GM18868 (cell line): Measurements from ENCODE around the gene DPF1.
A peak's percentile ranks its signal among the peaks of the same experiment; 100 is the strongest.
"Not testable (repeated sequence)": the region's sequence is repeated elsewhere in the genome, so short reads cannot be mapped to it uniquely, and the experiment has no call there.

Experiments
- ATAC-seq: cut with Tn5 transposase; IDR thresholded peaks from one replicate; pipeline ENCODE4 v1.9.1; 2021; ENCODE audit warnings: mild to moderate bottlenecking, moderate library complexity; ENCODE audit not compliant: unreplicated experiment

The DPF1 gene

GRCh38 chr19:38250821-38251563 lies 27.0 kb upstream of the DPF1 start:
- ATAC-seq, result no peak

- ATAC-seq, result no peak
Observed at GRCh38 chr19:38250428-38250820, 26.4 kb upstream of the DPF1 start.

- no peak for ATAC-seq
Observed at GRCh38 chr19:38248421-38248820, 24.4 kb upstream of the DPF1 start.

GRCh38 chr19:38247734-38248268 lies 23.8 kb upstream of the DPF1 start:
- ATAC-seq, result no peak

GRCh38 chr19:38247126-38247525 lies 23.1 kb upstream of the DPF1 start:
- no peak for ATAC-seq

- ATAC-seq, result no peak
Observed at GRCh38 chr19:38245826-38246498, 21.9 kb upstream of the DPF1 start.

GRCh38 chr19:38243279-38243673 lies 19.3 kb upstream of the DPF1 start:
- no peak for ATAC-seq

GRCh38 chr19:38239816-38240215 lies 15.8 kb upstream of the DPF1 start:
- no peak for ATAC-seq

- ATAC-seq, result no peak
Observed at GRCh38 chr19:38234615-38235014, 10.6 kb upstream of the DPF1 start.

- no peak for ATAC-seq
Observed at GRCh38 chr19:38233740-38234251, 9.8 kb upstream of the DPF1 start.

GRCh38 chr19:38231918-38232317 lies 7.9 kb upstream of the DPF1 start:
- no peak for ATAC-seq

- ATAC-seq, result not testable (repeated sequence)
Observed at GRCh38 chr19:38230506-38231133, 6.6 kb upstream of the DPF1 start.

- ATAC-seq, result peak; percentile 56
Observed at GRCh38 chr19:38229585-38230073, 5.6 kb upstream of the DPF1 start.

GRCh38 chr19:38228491-38229439 lies 4.7 kb upstream of the DPF1 start:
- ATAC-seq, result no peak

- ATAC-seq, result no peak
Observed at GRCh38 chr19:38228005-38228377, 4.0 kb upstream of the DPF1 start.

- ATAC-seq, result no peak
Observed at GRCh38 chr19:38227287-38228004, 3.4 kb upstream of the DPF1 start.

GRCh38 chr19:38224863-38225218 lies 819 bp upstream of the DPF1 start:
- ATAC-seq, result not testable (repeated sequence)

- ATAC-seq, result no peak
Observed at GRCh38 chr19:38223617-38224013, 407 bp downstream of the DPF1 start.

GRCh38 chr19:38223119-38223523 lies 901 bp downstream of the DPF1 start:
- no peak for ATAC-seq
